OCI-LY1 (cell line): ENCODE measurements around the gene IL17RE.

Experiments used
- H2AFZ ChIP-seq: fragments of 200-600 bp; sonication (generic), shearing (Covaris generic); 2 replicates; pipeline ENCODE4 v1.6.0; 2014; ENCODE audit warnings: antibody characterized with exemption, mild to moderate bottlenecking, low read length
- H3F3A ChIP-seq: fragments of 200-600 bp; sonication (generic), shearing (Covaris generic); 2 replicates; pipeline ENCODE4 v1.6.0; 2014; ENCODE audit warnings: mild to moderate bottlenecking, antibody characterized with exemption, low read length, moderate library complexity; ENCODE audit not compliant: insufficient read depth
- H3K27ac ChIP-seq: fragments of 200-600 bp; sonication (generic); 2 replicates; pipeline ENCODE4 v1.5.1; 2014; ENCODE audit warnings: low read length, mixed run types, mild to moderate bottlenecking, low read depth; ENCODE audit not compliant: poor library complexity, severe bottlenecking
- H3K27me3 ChIP-seq: fragments of 200-600 bp; sonication (generic); 2 replicates; pipeline ENCODE4 v1.6.0; 2014; ENCODE audit warnings: antibody characterized with exemption, mild to moderate bottlenecking, low read length, moderate library complexity; ENCODE audit not compliant: insufficient read depth
- H3K36me3 ChIP-seq: fragments of 200-600 bp; sonication (generic); 2 replicates; pipeline ENCODE4 v1.6.1; 2014; ENCODE audit warnings: mild to moderate bottlenecking, antibody characterized with exemption, low read length, moderate library complexity, mixed read lengths; ENCODE audit not compliant: insufficient read depth
- H3K4me1 ChIP-seq: fragments of 200-600 bp; sonication (generic); 2 replicates; pipeline ENCODE4 v1.5.1; 2014; ENCODE audit warnings: mild to moderate bottlenecking, low read length, moderate library complexity; ENCODE audit not compliant: insufficient read depth, severe bottlenecking
- H3K4me2 ChIP-seq: fragments of 200-600 bp; sonication (generic), shearing (Covaris generic); 2 replicates; pipeline ENCODE4 v1.6.1; 2014; ENCODE audit warnings: low read length
- H3K4me3 ChIP-seq: fragments of 200-600 bp; sonication (generic); 2 replicates; pipeline ENCODE4 v1.5.1; 2014; ENCODE audit warnings: low read length, low read depth, mild to moderate bottlenecking, mixed read lengths; ENCODE audit not compliant: poor library complexity, severe bottlenecking
- H3K79me2 ChIP-seq: fragments of 200-600 bp; shearing (Covaris generic); 2 replicates; pipeline ENCODE4 v1.6.1; 2016; ENCODE audit warnings: mixed run types, low read length, mixed read lengths; ENCODE audit not compliant: insufficient read depth
- H3K9ac ChIP-seq: fragments of 200-600 bp; sonication (generic), shearing (Covaris generic); 2 replicates; pipeline ENCODE4 v1.6.1; 2014; ENCODE audit warnings: mild to moderate bottlenecking, low read length, mixed read lengths
- H3K9me2 ChIP-seq: fragments of 200-600 bp; sonication (generic), shearing (Covaris generic); 2 replicates; pipeline ENCODE4 v1.6.1; 2014; ENCODE audit warnings: low read depth, mild to moderate bottlenecking, low read length, mixed read lengths
- H3K9me3 ChIP-seq: fragments of 200-600 bp; shearing (Covaris generic); 2 replicates; pipeline ENCODE4 v1.6.1; 2014; ENCODE audit warnings: low read length, mixed read lengths
- H4K20me1 ChIP-seq: fragments of 200-600 bp; sonication (generic), shearing (Covaris generic); 2 replicates; pipeline ENCODE4 v1.6.0; 2016; ENCODE audit warnings: mild to moderate bottlenecking, low read length; ENCODE audit not compliant: insufficient read depth
- EZH2 ChIP-seq: fragments of 200-600 bp; sonication (generic), shearing (Covaris generic); IDR thresholded peaks from 2 replicates; pipeline ENCODE4 v1.8.0; 2017; ENCODE audit warnings: borderline replicate concordance, mixed run types, mild to moderate bottlenecking, antibody characterized with exemption, low read length, moderate library complexity, mixed read lengths
- TF ChIP-seq, protein P1 (sequence below): fragments of 200-600 bp; sonication (generic), shearing (Covaris generic); IDR thresholded peaks from 2 replicates; pipeline ENCODE4 v1.5.1; 2017; ENCODE audit warnings: mild to moderate bottlenecking, antibody characterized with exemption, low read length, moderate library complexity, mixed read lengths

The IL17RE gene

DNA sequence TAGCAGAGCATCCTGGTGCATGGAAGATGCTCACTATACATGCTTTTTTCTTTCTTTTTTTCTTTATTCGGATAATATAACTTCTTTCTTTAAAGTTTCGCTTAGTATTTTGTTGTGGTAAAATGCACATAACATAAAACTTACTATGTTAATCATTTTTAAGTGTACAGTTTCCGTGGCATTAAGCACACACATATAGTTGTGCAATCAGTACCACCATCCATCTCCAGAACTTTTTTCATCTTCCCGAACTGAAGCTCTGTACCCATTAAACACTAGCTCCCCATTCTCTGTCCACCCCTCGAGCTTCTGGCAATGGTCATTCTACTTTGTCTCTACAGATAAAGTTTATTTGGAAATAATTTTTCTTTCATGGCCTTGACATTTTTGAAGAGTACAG lies 13.2 kb upstream of the IL17RE start:
- Histone ChIP-seq H3K27me3 (no peaks in the 10 kb centered on the region), H3K9ac (no peak overlapping the region), H3K27ac (no peak overlapping the region), H3K36me3 (peaks cover 21% of the 10 kb centered on the region), H3K9me2 (no peaks in the 10 kb centered on the region), H3F3A (no peaks in the 10 kb centered on the region), H3K4me2 (no peak overlapping the region), H3K4me1 (peaks cover 13% of the 10 kb centered on the region), H3K9me3 (no peaks in the 10 kb centered on the region), H3K4me3 (no peak overlapping the region), H2AFZ (no peak overlapping the region), H3K79me2 (peaks cover 12% of the 10 kb centered on the region), H4K20me1 (no peaks in the 10 kb centered on the region)
- no peak for TF ChIP-seq EZH2
- TF ChIP-seq, protein P1, sequence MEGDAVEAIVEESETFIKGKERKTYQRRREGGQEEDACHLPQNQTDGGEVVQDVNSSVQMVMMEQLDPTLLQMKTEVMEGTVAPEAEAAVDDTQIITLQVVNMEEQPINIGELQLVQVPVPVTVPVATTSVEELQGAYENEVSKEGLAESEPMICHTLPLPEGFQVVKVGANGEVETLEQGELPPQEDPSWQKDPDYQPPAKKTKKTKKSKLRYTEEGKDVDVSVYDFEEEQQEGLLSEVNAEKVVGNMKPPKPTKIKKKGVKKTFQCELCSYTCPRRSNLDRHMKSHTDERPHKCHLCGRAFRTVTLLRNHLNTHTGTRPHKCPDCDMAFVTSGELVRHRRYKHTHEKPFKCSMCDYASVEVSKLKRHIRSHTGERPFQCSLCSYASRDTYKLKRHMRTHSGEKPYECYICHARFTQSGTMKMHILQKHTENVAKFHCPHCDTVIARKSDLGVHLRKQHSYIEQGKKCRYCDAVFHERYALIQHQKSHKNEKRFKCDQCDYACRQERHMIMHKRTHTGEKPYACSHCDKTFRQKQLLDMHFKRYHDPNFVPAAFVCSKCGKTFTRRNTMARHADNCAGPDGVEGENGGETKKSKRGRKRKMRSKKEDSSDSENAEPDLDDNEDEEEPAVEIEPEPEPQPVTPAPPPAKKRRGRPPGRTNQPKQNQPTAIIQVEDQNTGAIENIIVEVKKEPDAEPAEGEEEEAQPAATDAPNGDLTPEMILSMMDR, result no peak

DNA sequence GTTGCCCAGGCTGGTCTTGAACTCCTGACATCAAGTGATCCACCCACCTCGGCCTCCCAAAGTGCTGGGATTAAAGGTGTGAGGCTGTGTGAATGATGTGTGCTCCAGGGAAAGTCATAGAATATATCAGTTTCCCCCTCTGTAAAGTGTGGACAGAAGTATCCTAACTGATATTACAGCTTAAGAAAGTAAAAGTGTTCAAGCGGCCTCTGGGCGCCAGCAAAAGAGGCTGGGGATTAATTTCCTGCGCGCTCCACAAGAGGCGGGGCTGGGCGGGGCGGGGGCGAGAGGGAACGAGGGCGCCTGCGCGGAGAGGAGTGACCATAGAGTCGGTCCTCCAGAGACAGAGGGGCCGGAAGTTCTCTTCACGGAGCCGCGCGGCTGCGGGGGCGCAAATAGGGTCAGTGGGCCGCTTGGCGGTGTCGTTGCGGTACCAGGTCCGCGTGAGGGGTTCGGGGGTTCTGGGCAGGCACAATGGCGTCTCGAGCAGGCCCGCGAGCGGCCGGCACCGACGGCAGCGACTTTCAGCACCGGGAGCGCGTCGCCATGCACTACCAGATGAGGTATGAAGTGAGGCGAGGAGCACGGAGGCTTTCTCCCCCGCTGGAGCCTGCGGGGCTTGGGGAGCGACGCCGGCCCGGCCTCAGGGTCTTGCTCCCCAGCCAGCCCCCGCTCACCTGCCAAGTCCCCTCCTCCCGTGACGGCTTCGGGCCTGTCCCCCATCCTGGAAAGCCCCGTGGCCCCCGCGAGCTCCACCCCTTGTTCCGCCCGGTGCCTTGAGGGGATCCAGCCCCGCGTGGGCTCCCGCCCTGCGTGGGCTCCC lies 12.2 kb upstream of the IL17RE start, which contains the start of gene JAGN1:
Gene JAGN1, plus strand, starts transcription at position 362 of the 823 bp plus-strand sequence. Its CDS starts 113 bp downstream, at position 475.
- Histone ChIP-seq H3K9ac (peak within 1 kb of the TSS; percentile 96), H4K20me1 (no peaks in the 10 kb centered on the region), H3K4me2 (peak within 1 kb of the TSS; percentile 74), H2AFZ (0 out of 2 replicates have a peak within 1 kb of the TSS, but pooled peaks have one; percentile 51), H3K79me2 (peaks cover 12% of the 10 kb centered on the region), H3K27me3 (no peaks in the 10 kb centered on the region), H3K4me1 (peaks cover 13% of the 10 kb centered on the region), H3F3A (no peaks in the 10 kb centered on the region), H3K27ac (peak within 1 kb of the TSS; percentile 21), H3K4me3 (peak within 1 kb of the TSS; percentile 96), H3K9me2 (no peaks in the 10 kb centered on the region), H3K9me3 (no peaks in the 10 kb centered on the region), H3K36me3 (peaks cover 26% of the 10 kb centered on the region)
- no peak for TF ChIP-seq EZH2
- TF ChIP-seq, protein P1, result no peak

GRCh38 chr3:9891072-9891622 lies 11.5 kb upstream of the IL17RE start:
- Histone ChIP-seq H3K4me1 (peaks cover 13% of the 10 kb centered on the region), H3K4me2 (peak overlapping the region; percentile 74), H3K36me3 (peaks cover 26% of the 10 kb centered on the region), H4K20me1 (no peaks in the 10 kb centered on the region), H3K4me3 (peak overlapping the region; percentile 96), H3K27me3 (no peaks in the 10 kb centered on the region), H3F3A (no peaks in the 10 kb centered on the region), H3K27ac (peak overlapping the region; percentile 21), H3K9me3 (no peaks in the 10 kb centered on the region), H2AFZ (no peak overlapping the region), H3K9me2 (no peaks in the 10 kb centered on the region), H3K79me2 (peaks cover 12% of the 10 kb centered on the region), H3K9ac (peak overlapping the region; percentile 96)
- no peak for TF ChIP-seq EZH2
- TF ChIP-seq, protein P1, result no peak
